Keratinocyte (primary cell): ENCODE measurements around the gene IFITM5.

ENCODE experiments used
- CTCF ChIP-seq, 3 experiments: IDR thresholded peaks in 1 of 3; conservative IDR thresholded peaks in 1 of 3; optimal IDR thresholded peaks in 1 of 3; 2 replicates in 2 of 3; 3 replicates in 1 of 3; pipeline versions ENCODE3 to v1.5.1; 2011; ENCODE audit warnings: low read length in 3 of 3, mild to moderate bottlenecking in 3 of 3, moderate library complexity in 2 of 3, control low read depth in 1 of 3, inconsistent platforms in 1 of 3; ENCODE audit not compliant: insufficient read depth in 2 of 3; ENCODE audit errors: extremely low read depth in 1 of 3
- EZH2 ChIP-seq: IDR thresholded peaks from one replicate; pipeline ENCODE4 v1.6.1; 2012; ENCODE audit warnings: inconsistent platforms, mild to moderate bottlenecking, low read length, moderate library complexity

GRCh38 chr11:336659-337198 is 37.4 kb upstream of the IFITM5 start:
- TF ChIP-seq CTCF (optimal IDR thresholded peaks at IDR 0.05 in 1 of 3, IDR thresholded peaks at IDR 0.05 in 1 of 3, conservative IDR thresholded peaks at IDR 0.05 in 1 of 3; ENCODE audit: extremely low read depth in 1 of 3, insufficient read depth in 2 of 3, low read length in 3 of 3) (no peak), EZH2 (no peak)
